Osteoblast (primary cell): ENCODE results near the gene SLC27A4. TPM values are rescaled to one million over a fixed set of nuclear protein-coding genes. Genes with fewer than 3 reads are reported as not detected.

Source experiments
- DNase-seq: peaks from one replicate; pipeline ENCODE4 v3.0.0; 2011; ENCODE audit warnings: low spot score, mixed read lengths; ENCODE audit not compliant: insufficient read length; ENCODE audit errors: missing footprints
- H2AFZ ChIP-seq: 2 replicates; pipeline ENCODE4 v1.6.0; 2011; ENCODE audit warnings: mild to moderate bottlenecking, low read length
- H3K27ac ChIP-seq: 2 replicates; pipeline ENCODE4 v1.5.1; 2011; ENCODE audit warnings: mild to moderate bottlenecking, low read depth, low read length, moderate library complexity
- H3K27me3 ChIP-seq: 2 replicates; pipeline ENCODE4 v1.6.0; 2012; ENCODE audit warnings: mild to moderate bottlenecking, control low read depth, inconsistent platforms, low read length, moderate library complexity; ENCODE audit not compliant: insufficient read depth
- H3K36me3 ChIP-seq: 2 replicates; pipeline ENCODE4 v1.5.1; 2011; ENCODE audit warnings: mild to moderate bottlenecking, low read length, control low read depth, moderate library complexity; ENCODE audit not compliant: insufficient read depth
- H3K4me1 ChIP-seq: 2 replicates; pipeline ENCODE4 v1.5.1; 2011; ENCODE audit warnings: mild to moderate bottlenecking, low read length, control low read depth, moderate library complexity; ENCODE audit not compliant: insufficient read depth
- H3K4me2 ChIP-seq: 2 replicates; pipeline ENCODE4 v1.6.0; 2011; ENCODE audit warnings: mild to moderate bottlenecking, low read length; ENCODE audit not compliant: insufficient read depth
- H3K4me3 ChIP-seq: fragments of 200-600 bp; sonication (generic); 3 replicates; pipeline ENCODE4 v1.5.1; 2012; ENCODE audit warnings: mild to moderate bottlenecking, low read length, inconsistent platforms; ENCODE audit not compliant: insufficient read depth
- H3K79me2 ChIP-seq: 2 replicates; pipeline ENCODE4 v1.6.0; 2012; ENCODE audit warnings: mild to moderate bottlenecking, low read length, control low read depth, inconsistent platforms; ENCODE audit not compliant: insufficient read depth
- H3K9me3 ChIP-seq: 2 replicates; pipeline ENCODE4 v1.5.1; 2011; ENCODE audit warnings: low read depth, low read length, control low read depth
- H4K20me1 ChIP-seq: 2 replicates; pipeline ENCODE4 v1.6.0; 2012; ENCODE audit warnings: mild to moderate bottlenecking, low read length, control low read depth; ENCODE audit not compliant: insufficient read depth
- CTCF ChIP-seq: IDR thresholded peaks from 2 replicates; pipeline ENCODE4 v1.5.1; 2011; ENCODE audit warnings: mild to moderate bottlenecking, low read depth, low read length, moderate library complexity; ENCODE audit errors: extremely low read depth
- total RNA-seq: library from RNA; depleted of rRNA; stranded (reverse); fragments of >200 nt; gene quantifications from 2 replicates; pipeline ENCODE4 v1.2.3, GENCODE V29; 2012

The SLC27A4 gene
- total RNA-seq, 1 donor, result 21.4 TPM

- Histone ChIP-seq H3K4me3 (no peak overlapping the region), H3K79me2 (no peaks in the 10 kb centered on the region), H3K27ac (no peak overlapping the region), H2AFZ (no peak overlapping the region), H3K27me3 (no peaks in the 10 kb centered on the region), H3K4me1 (no peaks in the 10 kb centered on the region), H3K9me3 (no peaks in the 10 kb centered on the region), H3K36me3 (peaks cover 39% of the 10 kb centered on the region), H4K20me1 (no peaks in the 10 kb centered on the region), H3K4me2 (no peak overlapping the region)
- DNase-seq, result no peak
- no peak for TF ChIP-seq CTCF
These were observed 8.8 kb downstream of the SLC27A4 start for GRCh38 chr9:128349125-128349524.

GRCh38 chr9:128349772-128350171 lies 9.4 kb downstream of the SLC27A4 start:
- Histone ChIP-seq H3K79me2 (no peaks in the 10 kb centered on the region), H3K4me1 (no peaks in the 10 kb centered on the region), H3K36me3 (peaks cover 33% of the 10 kb centered on the region), H3K27me3 (no peaks in the 10 kb centered on the region), H4K20me1 (no peaks in the 10 kb centered on the region), H3K9me3 (no peaks in the 10 kb centered on the region), H2AFZ (no peak overlapping the region), H3K4me2 (no peak overlapping the region), H3K27ac (no peak overlapping the region), H3K4me3 (no peak overlapping the region)
- peak; percentile 36 for DNase-seq
- no peak for TF ChIP-seq CTCF

- H3K9me3 ChIP-seq, result no peaks in the 10 kb centered on the region
- no peak overlapping the region for H3K4me3 ChIP-seq
- H3K79me2 ChIP-seq, result no peaks in the 10 kb centered on the region
- H4K20me1 ChIP-seq, result no peaks in the 10 kb centered on the region
- no peak for TF ChIP-seq CTCF
- H3K27me3 ChIP-seq, result no peaks in the 10 kb centered on the region
- no peaks in the 10 kb centered on the region for H3K4me1 ChIP-seq
- H2AFZ ChIP-seq, result no peak overlapping the region
- no peak overlapping the region for H3K4me2 ChIP-seq
- H3K27ac ChIP-seq, result no peak overlapping the region
- no peak for DNase-seq
- peaks cover 6% of the 10 kb centered on the region for H3K36me3 ChIP-seq
These were observed 15.1 kb downstream of the SLC27A4 start for GRCh38 chr9:128355451-128355850.

- H3K4me1 ChIP-seq, result peaks cover 10% of the 10 kb centered on the region
- no peak overlapping the region for H3K27ac ChIP-seq
- no peak overlapping the region for H3K4me3 ChIP-seq
- no peaks in the 10 kb centered on the region for H3K79me2 ChIP-seq
- peak; percentile 75 for DNase-seq
- H3K36me3 ChIP-seq, result peaks cover 6% of the 10 kb centered on the region
- H2AFZ ChIP-seq, result no peak overlapping the region
- no peak overlapping the region for H3K4me2 ChIP-seq
- H4K20me1 ChIP-seq, result no peaks in the 10 kb centered on the region
- no peak for TF ChIP-seq CTCF
- H3K9me3 ChIP-seq, result no peaks in the 10 kb centered on the region
- H3K27me3 ChIP-seq, result no peaks in the 10 kb centered on the region
These were observed 17.8 kb downstream of the SLC27A4 start for GRCh38 chr9:128358090-128358489.
